MM.1S (cell line): ENCODE measurements around the gene USP10.

Experiments
- DNase-seq: peaks from one replicate; pipeline ENCODE4 v3.0.0-alpha.2; 2015
- H2AFZ ChIP-seq: fragments of 300-600 bp; sonication (generic); 2 replicates; pipeline ENCODE4 v1.6.0; 2016; ENCODE audit warnings: antibody characterized with exemption, low read length
- H3F3A ChIP-seq: fragments of 300-600 bp; sonication (generic); 2 replicates; pipeline ENCODE4 v1.6.1; 2016; ENCODE audit warnings: mild to moderate bottlenecking, antibody characterized with exemption, low read length, moderate library complexity, mixed read lengths; ENCODE audit not compliant: insufficient read depth
- H3K27ac ChIP-seq: fragments of 300-600 bp; sonication (generic); 2 replicates; pipeline ENCODE4 v1.5.1; 2016; ENCODE audit warnings: mild to moderate bottlenecking, low read length
- H3K27me3 ChIP-seq: fragments of 300-600 bp; sonication (generic); replicated peaks from 2 replicates; pipeline ENCODE4 v1.6.0; 2016; ENCODE audit warnings: low read length; ENCODE audit not compliant: insufficient read depth
- H3K36me3 ChIP-seq: fragments of 300-600 bp; sonication (generic); replicated peaks from 2 replicates; pipeline ENCODE4 v1.6.1; 2016; ENCODE audit warnings: mild to moderate bottlenecking, low read length, mixed read lengths; ENCODE audit not compliant: insufficient read depth
- H3K4me1 ChIP-seq: fragments of 300-600 bp; sonication (generic); 2 replicates; pipeline ENCODE4 v1.6.1; 2016; ENCODE audit warnings: low read length, mixed read lengths
- H3K4me2 ChIP-seq: fragments of 300-600 bp; sonication (generic); 2 replicates; pipeline ENCODE4 v1.6.0; 2016; ENCODE audit warnings: low read depth, low read length
- H3K4me3 ChIP-seq: fragments of 300-600 bp; sonication (generic); 2 replicates; pipeline ENCODE4 v1.5.1; 2016; ENCODE audit warnings: low read length, mixed read lengths
- H3K79me2 ChIP-seq: fragments of 300-600 bp; sonication (generic); 2 replicates; pipeline ENCODE4 v1.6.1; 2016; ENCODE audit warnings: mixed run types, low read length, mixed read lengths
- H3K9ac ChIP-seq: fragments of 300-600 bp; sonication (generic); 2 replicates; pipeline ENCODE4 v1.6.1; 2016; ENCODE audit warnings: low read length, mixed read lengths
- H3K9me2 ChIP-seq: fragments of 300-600 bp; sonication (generic); replicated peaks from 2 replicates; pipeline ENCODE4 v1.6.1; 2016; ENCODE audit warnings: mild to moderate bottlenecking, low read length, mixed read lengths; ENCODE audit not compliant: insufficient read depth
- H3K9me3 ChIP-seq: fragments of 300-600 bp; sonication (generic); replicated peaks from 2 replicates; pipeline ENCODE4 v1.6.1; 2016; ENCODE audit warnings: mild to moderate bottlenecking, low read length, mixed read lengths; ENCODE audit not compliant: insufficient read depth
- H4K20me1 ChIP-seq: fragments of 300-600 bp; sonication (generic); 2 replicates; pipeline ENCODE4 v1.6.1; 2016; ENCODE audit warnings: mild to moderate bottlenecking, low read length, moderate library complexity, mixed read lengths; ENCODE audit not compliant: insufficient read depth
- CTCF ChIP-seq: fragments of 300-600 bp; sonication (generic); IDR thresholded peaks from 2 replicates; pipeline ENCODE4 v1.5.1; 2016; ENCODE audit warnings: antibody characterized with exemption, low read length, mixed read lengths
- EZH2 ChIP-seq: fragments of 300-600 bp; sonication (generic); optimal IDR thresholded peaks from 2 replicates; pipeline ENCODE3; 2017; ENCODE audit warnings: low read depth, mild to moderate bottlenecking, antibody characterized with exemption, low read length, mixed read lengths
- EZH2phosphoT487 ChIP-seq: fragments of 300-600 bp; sonication (generic); IDR thresholded peaks from 2 replicates; pipeline ENCODE4 v1.6.1; 2018; ENCODE audit warnings: antibody characterized with exemption, low read length

The USP10 gene

GRCh38 chr16:84667600-84668309, 32.0 kb upstream of the USP10 start:
- no peak overlapping the region for H3K27ac ChIP-seq
- H3K9me3 ChIP-seq, result no peaks in the 10 kb centered on the region
- H3K27me3 ChIP-seq, result no peaks in the 10 kb centered on the region
- no peak overlapping the region for H2AFZ ChIP-seq
- TF ChIP-seq EZH2phosphoT487 (no peak), CTCF (no peak), EZH2 (no peak)
- H3K79me2 ChIP-seq, result no peaks in the 10 kb centered on the region
- no peak overlapping the region for H3K4me3 ChIP-seq
- no peaks in the 10 kb centered on the region for H3K9me2 ChIP-seq
- no peak overlapping the region for H3K4me2 ChIP-seq
- no peaks in the 10 kb centered on the region for H3F3A ChIP-seq
- no peaks in the 10 kb centered on the region for H3K36me3 ChIP-seq
- H3K4me1 ChIP-seq, result peaks cover 12% of the 10 kb centered on the region; the same call in 1 of the 2 replicates
- DNase-seq, result no peak
- H4K20me1 ChIP-seq, result no peaks in the 10 kb centered on the region
- no peak overlapping the region for H3K9ac ChIP-seq

DNA sequence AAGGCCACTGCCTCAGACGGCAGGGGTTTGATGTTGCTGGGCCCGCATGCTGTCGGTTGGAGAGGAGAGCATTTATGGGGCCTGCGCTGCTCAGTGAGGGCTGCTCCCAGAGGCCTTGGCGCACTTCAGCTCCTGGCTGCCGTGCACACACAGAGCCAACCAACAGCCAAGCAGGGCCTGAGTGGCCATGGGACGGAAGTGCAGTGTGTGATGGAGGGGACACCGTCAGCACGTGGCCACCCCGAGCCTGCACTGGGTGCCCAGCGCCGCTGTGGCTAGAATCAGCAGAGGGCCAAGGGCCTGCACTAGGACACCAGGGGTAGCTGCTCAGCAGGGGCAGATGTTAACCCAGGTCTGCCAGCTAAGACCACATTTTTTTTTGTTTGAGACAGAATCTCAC, 29.7 kb upstream of the USP10 start:
- Histone ChIP-seq H3K4me2 (no peak overlapping the region), H4K20me1 (no peaks in the 10 kb centered on the region)
- DNase-seq, result no peak

GRCh38 chr16:84672276-84673202, 27.3 kb upstream of the USP10 start:
- Histone ChIP-seq H3K27me3 (no peaks in the 10 kb centered on the region), H3K9me2 (no peaks in the 10 kb centered on the region), H3K4me2 (no peak overlapping the region), H3K9ac (no peak overlapping the region), H3F3A (no peaks in the 10 kb centered on the region), H3K4me1 (no peaks in the 10 kb centered on the region), H3K36me3 (no peaks in the 10 kb centered on the region), H4K20me1 (no peaks in the 10 kb centered on the region), H3K9me3 (no peaks in the 10 kb centered on the region), H3K4me3 (no peak overlapping the region), H3K27ac (no peak overlapping the region), H2AFZ (no peak overlapping the region), H3K79me2 (no peaks in the 10 kb centered on the region)
- peak; percentile 48 for DNase-seq
- TF ChIP-seq EZH2phosphoT487 (no peak), EZH2 (no peak), CTCF (peak; percentile 70)

More for the DNA sequence above, 29.7 kb upstream of the USP10 start:
- Histone ChIP-seq H3K4me3 (no peak overlapping the region), H3F3A (no peaks in the 10 kb centered on the region), H3K9me3 (no peaks in the 10 kb centered on the region), H3K27ac (no peak overlapping the region), H2AFZ (no peak overlapping the region), H3K36me3 (no peaks in the 10 kb centered on the region), H3K9ac (no peak overlapping the region), H3K27me3 (no peaks in the 10 kb centered on the region), H3K79me2 (no peaks in the 10 kb centered on the region), H3K4me1 (no peaks in the 10 kb centered on the region), H3K9me2 (no peaks in the 10 kb centered on the region)
- TF ChIP-seq EZH2, result no peak
- TF ChIP-seq EZH2phosphoT487, result no peak
- no peak for TF ChIP-seq CTCF
